Liver (tissue), 9 donors: ENCODE data around the gene SAMD4A. TPM values are rescaled to one million over a fixed set of nuclear protein-coding genes. Genes with fewer than 3 reads are reported as not detected.

ENCODE experiments used
- DNase-seq: peaks from one replicate; pipeline ENCODE4 v3.0.0-alpha.2; 2017; ENCODE audit warnings: low spot score
- H3K27ac ChIP-seq, 2 donors: one replicate each; pipeline ENCODE4 v1.7.0; 2013; ENCODE audit warnings: inconsistent platforms in 2 of 2, low read length in 2 of 2, control low read depth in 1 of 2, low read depth in 1 of 2, mild to moderate bottlenecking in 1 of 2
- H3K27me3 ChIP-seq, 4 donors: one replicate each; pipeline versions ENCODE4 v1.6.1 to v1.7.0; 2013; ENCODE audit warnings: low read length in 3 of 4, inconsistent platforms in 1 of 4, mild to moderate bottlenecking in 1 of 4, moderate library complexity in 1 of 4; ENCODE audit not compliant: control insufficient read depth in 4 of 4, insufficient read depth in 4 of 4
- H3K36me3 ChIP-seq, 4 donors: one replicate each; pipeline versions ENCODE4 v1.6.1 to v1.7.0; 2013; ENCODE audit warnings: low read length in 3 of 4, mild to moderate bottlenecking in 3 of 4, low read depth in 1 of 4, moderate library complexity in 1 of 4; ENCODE audit not compliant: control insufficient read depth in 4 of 4, insufficient read depth in 3 of 4
- H3K4me1 ChIP-seq, 4 donors: one replicate each; pipeline versions ENCODE4 v1.6.1 to v1.7.0; 2013; ENCODE audit warnings: low read length in 3 of 4, mild to moderate bottlenecking in 3 of 4, moderate library complexity in 1 of 4; ENCODE audit not compliant: control insufficient read depth in 4 of 4, insufficient read depth in 4 of 4
- H3K4me3 ChIP-seq, 3 donors: one replicate each; pipeline versions ENCODE4 v1.6.1 to v1.7.0; 2013; ENCODE audit warnings: low read length in 3 of 3, control low read depth in 1 of 3, low read depth in 1 of 3, mild to moderate bottlenecking in 1 of 3
- H3K9ac ChIP-seq, 2 donors: one replicate each; pipeline ENCODE4 v1.7.0; 2013; ENCODE audit warnings: low read length in 2 of 2, mild to moderate bottlenecking in 2 of 2, moderate library complexity in 2 of 2, control low read depth in 1 of 2, low read depth in 1 of 2
- H3K9me3 ChIP-seq, 4 donors: one replicate each; pipeline versions ENCODE4 v1.6.1 to v1.7.0; 2013; ENCODE audit warnings: low read length in 3 of 4; ENCODE audit not compliant: control insufficient read depth in 4 of 4
- EGR1 ChIP-seq, 2 donors: IDR thresholded peaks; 2 replicates each; pipeline ENCODE4 v1.6.1; 2016 to 2018; ENCODE audit warnings: antibody characterized with exemption in 2 of 2, low read depth in 2 of 2
- FOXA1 ChIP-seq: IDR thresholded peaks from 2 replicates; pipeline ENCODE4 v1.6.1; 2016; ENCODE audit warnings: antibody characterized with exemption
- FOXA2 ChIP-seq: IDR thresholded peaks from 2 replicates; pipeline ENCODE4 v1.6.1; 2016; ENCODE audit warnings: antibody characterized with exemption
- GABPA ChIP-seq, 2 donors: IDR thresholded peaks in 1 of 2; conservative IDR thresholded peaks in 1 of 2; 2 replicates each; pipeline ENCODE4 v1.6.1; 2016; ENCODE audit warnings: antibody characterized with exemption in 2 of 2, mild to moderate bottlenecking in 1 of 2, moderate library complexity in 1 of 2
- HNF4A ChIP-seq, 2 donors: conservative IDR thresholded peaks; 2 replicates each; pipeline ENCODE4 v1.6.1; 2016; ENCODE audit warnings: antibody characterized with exemption in 2 of 2, mild to moderate bottlenecking in 2 of 2
- HNF4G ChIP-seq: IDR thresholded peaks from 2 replicates; pipeline ENCODE4 v1.6.1; 2016; ENCODE audit warnings: antibody characterized with exemption
- JUND ChIP-seq, 2 donors: IDR thresholded peaks; 2 replicates each; pipeline ENCODE4 v1.6.1; 2016; ENCODE audit warnings: antibody characterized with exemption in 2 of 2
- NR2F2 ChIP-seq: IDR thresholded peaks from 2 replicates; pipeline ENCODE4 v1.6.1; 2016; ENCODE audit warnings: antibody characterized with exemption
- RXRA ChIP-seq, 2 donors: IDR thresholded peaks; 2 replicates each; pipeline ENCODE4 v1.6.1; 2017 to 2018; ENCODE audit warnings: antibody characterized with exemption in 2 of 2, mild to moderate bottlenecking in 1 of 2
- SP1 ChIP-seq: IDR thresholded peaks from 2 replicates; pipeline ENCODE4 v1.6.1; 2018; ENCODE audit warnings: antibody characterized with exemption, mild to moderate bottlenecking
- TAF1 ChIP-seq: conservative IDR thresholded peaks from 2 replicates; pipeline ENCODE4 v1.6.1; 2016; ENCODE audit warnings: antibody characterized with exemption, mild to moderate bottlenecking
- YY1 ChIP-seq: IDR thresholded peaks from 2 replicates; pipeline ENCODE4 v1.6.1; 2016; ENCODE audit warnings: antibody characterized with exemption, mild to moderate bottlenecking
- WGBS: extraction: QIAGEN DNeasy Blood & Tissue Kit; methylation state at CpG from one replicate; pipeline ENCODE4 v1.1.7; 2013; 5-methylcytosine and 5-hydroxymethylcytosine counted together
- polyA plus RNA-seq, 2 donors: library from polyadenylated mRNA; stranded (reverse) in 1 of 2; unstranded in 1 of 2; fragments of 200-250 nt in 1 of 2; fragments of >200 nt in 1 of 2; fragmentation: Nextera tagmentation in 1 of 2; extraction: Ambion mirVana in 1 of 2; gene quantifications; one replicate each; pipeline versions ENCODE4 v1.2.1 to v1.2.3, GENCODE V29; 2013 to 2015
- total RNA-seq, 2 donors: library from RNA; depleted of rRNA; stranded (reverse); fragments of >200 nt; gene quantifications; one replicate each; pipeline ENCODE4 v1.2.3, GENCODE V29; 2014
- TF ChIP-seq, protein P1 (sequence below): IDR thresholded peaks from 2 replicates; pipeline ENCODE4 v1.6.1; 2016; ENCODE audit warnings: antibody characterized with exemption
- TF ChIP-seq, protein P2 (sequence below): fragments of 150-350 bp; IDR thresholded peaks from 2 replicates; pipeline ENCODE4 v1.5.1; 2017; ENCODE audit warnings: improper control_type of control experiment, low read depth, low read length; ENCODE audit not compliant: missing input control
- TF ChIP-seq, protein P3 (sequence below): IDR thresholded peaks from 2 replicates; pipeline ENCODE4 v1.6.1; 2016; ENCODE audit warnings: antibody characterized with exemption
- TF ChIP-seq, protein P4 (sequence below): IDR thresholded peaks from 2 replicates; pipeline ENCODE4 v1.6.1; 2016; ENCODE audit warnings: antibody characterized with exemption
- TF ChIP-seq, protein P5 (sequence below): IDR thresholded peaks from 2 replicates; pipeline ENCODE4 v1.6.1; 2016; ENCODE audit warnings: antibody characterized with exemption, mild to moderate bottlenecking
- donor health status: healthy.
- donor health status: healthy.
- donor health status: healthy.
- donor health status: healthy.
- donor health status: healthy.

SAMD4A gene
- total and polyA plus RNA-seq, 4 donors = 4.3 to 17.8 (median 8.1) TPM

DNA sequence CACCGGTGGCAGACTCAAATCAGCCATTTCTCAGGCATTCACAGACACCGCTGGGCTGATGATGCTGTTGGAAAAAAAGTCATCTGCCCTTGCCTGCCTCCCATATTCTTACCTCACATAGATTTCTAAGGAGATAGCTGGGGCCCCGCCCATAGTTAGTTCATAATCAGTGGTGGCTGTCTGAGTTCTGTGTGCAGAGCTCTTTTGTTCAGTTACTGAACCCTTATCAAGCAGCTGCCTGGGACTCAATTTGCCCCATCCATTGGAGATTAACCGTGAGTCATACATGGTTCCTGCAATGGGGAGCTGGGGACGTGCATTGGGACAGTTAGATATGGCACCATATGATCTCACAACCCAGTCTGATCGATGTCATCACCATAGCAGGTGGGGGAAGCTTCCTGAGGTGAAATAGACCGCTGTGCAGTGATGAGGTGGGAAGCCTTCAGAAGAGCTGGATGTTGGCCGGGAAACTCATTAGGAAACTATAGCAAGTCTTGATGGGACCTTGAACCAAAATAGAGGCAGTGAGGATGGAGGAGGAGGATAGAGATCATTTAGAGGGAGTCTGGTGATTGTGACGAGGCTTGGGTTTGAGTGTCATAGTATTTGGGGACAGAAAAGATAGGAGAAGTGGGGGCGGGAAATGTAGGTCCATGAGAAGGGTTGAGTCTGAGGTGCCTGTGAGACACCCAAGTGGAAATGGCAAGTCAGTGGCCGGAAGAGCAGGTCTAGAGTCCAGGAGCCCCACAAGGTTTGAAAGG lies 187.9 kb downstream of the SAMD4A start:
- Histone ChIP-seq H3K36me3 (peaks cover 2 to 49% (median 28%) of the 10 kb centered on the region in 4 donors), H3K9me3 (no peaks in the 10 kb centered on the region), H3K27ac (no peak overlapping the region), H3K9ac (no peak overlapping the region), H3K27me3 (no peaks in the 10 kb centered on the region), H3K4me3 (no peak overlapping the region), H3K4me1 (no peaks in the 10 kb centered on the region)
- no peak for TF ChIP-seq NR2F2
- TF ChIP-seq EGR1 (IDR thresholded peaks at IDR 0.05; ENCODE audit: low read depth in 2 of 2) = no peak
- TF ChIP-seq SP1 = no peak
- TF ChIP-seq HNF4G = no peak
- TF ChIP-seq, protein P1, sequence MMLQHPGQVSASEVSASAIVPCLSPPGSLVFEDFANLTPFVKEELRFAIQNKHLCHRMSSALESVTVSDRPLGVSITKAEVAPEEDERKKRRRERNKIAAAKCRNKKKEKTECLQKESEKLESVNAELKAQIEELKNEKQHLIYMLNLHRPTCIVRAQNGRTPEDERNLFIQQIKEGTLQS = no peak
- TF ChIP-seq RXRA (IDR thresholded peaks at IDR 0.05) = no peak
- TF ChIP-seq, protein P2, sequence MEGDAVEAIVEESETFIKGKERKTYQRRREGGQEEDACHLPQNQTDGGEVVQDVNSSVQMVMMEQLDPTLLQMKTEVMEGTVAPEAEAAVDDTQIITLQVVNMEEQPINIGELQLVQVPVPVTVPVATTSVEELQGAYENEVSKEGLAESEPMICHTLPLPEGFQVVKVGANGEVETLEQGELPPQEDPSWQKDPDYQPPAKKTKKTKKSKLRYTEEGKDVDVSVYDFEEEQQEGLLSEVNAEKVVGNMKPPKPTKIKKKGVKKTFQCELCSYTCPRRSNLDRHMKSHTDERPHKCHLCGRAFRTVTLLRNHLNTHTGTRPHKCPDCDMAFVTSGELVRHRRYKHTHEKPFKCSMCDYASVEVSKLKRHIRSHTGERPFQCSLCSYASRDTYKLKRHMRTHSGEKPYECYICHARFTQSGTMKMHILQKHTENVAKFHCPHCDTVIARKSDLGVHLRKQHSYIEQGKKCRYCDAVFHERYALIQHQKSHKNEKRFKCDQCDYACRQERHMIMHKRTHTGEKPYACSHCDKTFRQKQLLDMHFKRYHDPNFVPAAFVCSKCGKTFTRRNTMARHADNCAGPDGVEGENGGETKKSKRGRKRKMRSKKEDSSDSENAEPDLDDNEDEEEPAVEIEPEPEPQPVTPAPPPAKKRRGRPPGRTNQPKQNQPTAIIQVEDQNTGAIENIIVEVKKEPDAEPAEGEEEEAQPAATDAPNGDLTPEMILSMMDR = no peak
- no peak for TF ChIP-seq YY1
- TF ChIP-seq, protein P3, sequence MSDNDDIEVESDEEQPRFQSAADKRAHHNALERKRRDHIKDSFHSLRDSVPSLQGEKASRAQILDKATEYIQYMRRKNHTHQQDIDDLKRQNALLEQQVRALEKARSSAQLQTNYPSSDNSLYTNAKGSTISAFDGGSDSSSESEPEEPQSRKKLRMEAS = no peak
- TF ChIP-seq, protein P4, sequence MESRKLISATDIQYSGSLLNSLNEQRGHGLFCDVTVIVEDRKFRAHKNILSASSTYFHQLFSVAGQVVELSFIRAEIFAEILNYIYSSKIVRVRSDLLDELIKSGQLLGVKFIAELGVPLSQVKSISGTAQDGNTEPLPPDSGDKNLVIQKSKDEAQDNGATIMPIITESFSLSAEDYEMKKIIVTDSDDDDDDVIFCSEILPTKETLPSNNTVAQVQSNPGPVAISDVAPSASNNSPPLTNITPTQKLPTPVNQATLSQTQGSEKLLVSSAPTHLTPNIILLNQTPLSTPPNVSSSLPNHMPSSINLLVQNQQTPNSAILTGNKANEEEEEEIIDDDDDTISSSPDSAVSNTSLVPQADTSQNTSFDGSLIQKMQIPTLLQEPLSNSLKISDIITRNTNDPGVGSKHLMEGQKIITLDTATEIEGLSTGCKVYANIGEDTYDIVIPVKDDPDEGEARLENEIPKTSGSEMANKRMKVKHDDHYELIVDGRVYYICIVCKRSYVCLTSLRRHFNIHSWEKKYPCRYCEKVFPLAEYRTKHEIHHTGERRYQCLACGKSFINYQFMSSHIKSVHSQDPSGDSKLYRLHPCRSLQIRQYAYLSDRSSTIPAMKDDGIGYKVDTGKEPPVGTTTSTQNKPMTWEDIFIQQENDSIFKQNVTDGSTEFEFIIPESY = no peak
- TF ChIP-seq TAF1 = no peak
- TF ChIP-seq GABPA (IDR thresholded peaks at IDR 0.05 in 1 of 2, conservative IDR thresholded peaks at IDR 0.05 in 1 of 2) = no peak
- no peak for TF ChIP-seq JUND (IDR thresholded peaks at IDR 0.05)
- TF ChIP-seq FOXA1 = no peak
- no peak for TF ChIP-seq HNF4A (conservative IDR thresholded peaks at IDR 0.05)
- TF ChIP-seq FOXA2 = no peak
- no peak for DNase-seq
- 86% methylated on average over 11 of the region's 11 CpGs for WGBS

DNA sequence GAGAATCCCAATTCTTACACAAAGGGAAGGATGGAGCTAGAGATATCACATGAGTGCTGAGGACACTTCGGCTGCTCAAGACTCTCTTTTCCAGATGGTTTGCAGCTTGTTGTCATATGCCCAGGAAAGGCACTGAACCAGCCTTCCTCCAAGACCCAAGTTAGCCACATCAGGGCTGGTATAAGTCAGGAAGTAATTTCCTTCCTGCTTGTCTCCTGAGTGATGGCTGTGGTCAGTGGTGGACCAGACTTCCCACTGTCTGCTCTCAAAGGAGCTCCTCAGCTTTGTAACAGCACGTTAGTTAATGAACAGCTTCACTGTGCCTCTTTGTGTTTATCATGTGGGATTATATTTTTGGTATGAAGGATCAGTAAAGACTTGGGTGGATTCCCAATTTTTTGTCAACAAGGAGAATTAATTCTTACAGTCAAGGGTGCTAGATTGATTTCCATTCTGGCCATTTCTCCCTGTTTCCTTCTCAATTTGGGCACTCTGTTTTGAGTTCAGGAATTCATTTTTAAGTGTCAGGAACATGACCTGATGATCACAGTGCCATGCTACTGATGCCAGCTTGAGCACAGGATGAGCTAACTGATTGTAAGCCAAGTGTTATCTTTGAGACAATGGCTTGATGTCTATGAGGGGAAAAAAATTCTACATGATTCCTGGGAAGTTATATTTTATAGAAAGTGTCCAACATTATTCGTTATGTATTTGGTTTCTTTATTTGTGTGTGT lies 189.9 kb downstream of the SAMD4A start:
- H3K4me3 ChIP-seq = no peak overlapping the region
- H3K27ac ChIP-seq = no peak overlapping the region
- no peaks in the 10 kb centered on the region for H3K27me3 ChIP-seq
- H3K4me1 ChIP-seq = no peaks in the 10 kb centered on the region
- no peak for DNase-seq
- no peaks in the 10 kb centered on the region for H3K9me3 ChIP-seq
- 67% methylated on average over 3 of the region's 3 CpGs for WGBS
- TF ChIP-seq HNF4A (conservative IDR thresholded peaks at IDR 0.05) (no peak), TAF1 (no peak), NR2F2 (no peak), JUND (IDR thresholded peaks at IDR 0.05) (no peak)
- TF ChIP-seq, protein P5, sequence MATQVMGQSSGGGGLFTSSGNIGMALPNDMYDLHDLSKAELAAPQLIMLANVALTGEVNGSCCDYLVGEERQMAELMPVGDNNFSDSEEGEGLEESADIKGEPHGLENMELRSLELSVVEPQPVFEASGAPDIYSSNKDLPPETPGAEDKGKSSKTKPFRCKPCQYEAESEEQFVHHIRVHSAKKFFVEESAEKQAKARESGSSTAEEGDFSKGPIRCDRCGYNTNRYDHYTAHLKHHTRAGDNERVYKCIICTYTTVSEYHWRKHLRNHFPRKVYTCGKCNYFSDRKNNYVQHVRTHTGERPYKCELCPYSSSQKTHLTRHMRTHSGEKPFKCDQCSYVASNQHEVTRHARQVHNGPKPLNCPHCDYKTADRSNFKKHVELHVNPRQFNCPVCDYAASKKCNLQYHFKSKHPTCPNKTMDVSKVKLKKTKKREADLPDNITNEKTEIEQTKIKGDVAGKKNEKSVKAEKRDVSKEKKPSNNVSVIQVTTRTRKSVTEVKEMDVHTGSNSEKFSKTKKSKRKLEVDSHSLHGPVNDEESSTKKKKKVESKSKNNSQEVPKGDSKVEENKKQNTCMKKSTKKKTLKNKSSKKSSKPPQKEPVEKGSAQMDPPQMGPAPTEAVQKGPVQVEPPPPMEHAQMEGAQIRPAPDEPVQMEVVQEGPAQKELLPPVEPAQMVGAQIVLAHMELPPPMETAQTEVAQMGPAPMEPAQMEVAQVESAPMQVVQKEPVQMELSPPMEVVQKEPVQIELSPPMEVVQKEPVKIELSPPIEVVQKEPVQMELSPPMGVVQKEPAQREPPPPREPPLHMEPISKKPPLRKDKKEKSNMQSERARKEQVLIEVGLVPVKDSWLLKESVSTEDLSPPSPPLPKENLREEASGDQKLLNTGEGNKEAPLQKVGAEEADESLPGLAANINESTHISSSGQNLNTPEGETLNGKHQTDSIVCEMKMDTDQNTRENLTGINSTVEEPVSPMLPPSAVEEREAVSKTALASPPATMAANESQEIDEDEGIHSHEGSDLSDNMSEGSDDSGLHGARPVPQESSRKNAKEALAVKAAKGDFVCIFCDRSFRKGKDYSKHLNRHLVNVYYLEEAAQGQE = no peak
- no peak overlapping the region for H3K9ac ChIP-seq
- peaks cover 0 to 61% (median 25%) of the 10 kb centered on the region in 4 donors for H3K36me3 ChIP-seq
